Mononuclear cell (primary cell): ENCODE measurements around the gene SH3GL2. TPM values are rescaled to one million over a fixed set of nuclear protein-coding genes. Genes with fewer than 3 reads are reported as not detected.

Experiments
- H3K27me3 ChIP-seq: 2 replicates; pipeline ENCODE4 v1.6.0; 2011; ENCODE audit warnings: low read length, control low read depth; ENCODE audit not compliant: insufficient read depth
- H3K4me1 ChIP-seq: 2 replicates; pipeline ENCODE4 v1.5.1; 2011; ENCODE audit warnings: mild to moderate bottlenecking, low read length, control low read depth; ENCODE audit not compliant: insufficient read depth
- H3K4me3 ChIP-seq: 2 replicates; pipeline ENCODE4 v1.5.1; 2011; ENCODE audit warnings: mild to moderate bottlenecking, low read length, moderate library complexity
- H3K9me3 ChIP-seq: 2 replicates; pipeline ENCODE4 v1.5.1; 2011; ENCODE audit warnings: low read depth, mild to moderate bottlenecking, control low read depth, low read length
- total RNA-seq: library from RNA; depleted of rRNA; stranded (reverse); fragments of >200 nt; gene quantifications from one replicate; pipeline ENCODE4 v1.2.3, GENCODE V29; 2012

Gene SH3GL2
- total RNA-seq, 1 donor: under 0.01 TPM

DNA sequence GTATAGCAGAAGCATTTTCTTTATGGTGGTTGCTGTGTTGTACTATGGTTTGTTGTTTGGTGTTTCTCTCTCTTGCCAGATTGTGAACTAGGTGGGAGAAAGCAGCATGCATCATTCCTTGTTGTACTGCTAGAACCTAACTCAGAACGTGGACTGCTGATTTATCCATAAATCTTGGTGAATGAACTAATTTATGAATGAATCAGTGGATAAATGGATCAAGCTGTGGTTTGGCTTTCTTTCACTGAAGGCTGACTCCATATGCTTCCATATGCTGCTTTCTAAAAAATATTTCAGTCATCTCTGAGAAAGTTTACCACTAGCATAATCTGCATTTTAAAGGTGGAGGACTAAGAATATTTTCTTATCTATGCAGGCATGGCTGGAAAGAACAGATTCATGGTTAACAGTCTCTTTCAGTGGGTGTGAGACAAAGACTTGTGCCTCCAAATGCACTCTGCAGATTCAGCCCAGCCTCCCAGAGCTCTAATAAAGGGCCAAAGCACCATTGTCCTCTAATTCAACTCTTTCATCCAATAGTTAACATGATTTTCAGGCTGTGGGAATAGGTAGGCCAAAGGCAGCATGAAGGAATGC is 237.7 kb downstream of the SH3GL2 start:
- no peaks in the 10 kb centered on the region for H3K9me3 ChIP-seq
- no peaks in the 10 kb centered on the region for H3K4me1 ChIP-seq
- H3K4me3 ChIP-seq: no peak overlapping the region
- H3K27me3 ChIP-seq: no peaks in the 10 kb centered on the region

GRCh38 chr9:17824191-17824590 is 245.3 kb downstream of the SH3GL2 start:
- Histone ChIP-seq H3K4me3 (no peak overlapping the region), H3K4me1 (no peaks in the 10 kb centered on the region), H3K9me3 (no peaks in the 10 kb centered on the region), H3K27me3 (no peaks in the 10 kb centered on the region)

DNA sequence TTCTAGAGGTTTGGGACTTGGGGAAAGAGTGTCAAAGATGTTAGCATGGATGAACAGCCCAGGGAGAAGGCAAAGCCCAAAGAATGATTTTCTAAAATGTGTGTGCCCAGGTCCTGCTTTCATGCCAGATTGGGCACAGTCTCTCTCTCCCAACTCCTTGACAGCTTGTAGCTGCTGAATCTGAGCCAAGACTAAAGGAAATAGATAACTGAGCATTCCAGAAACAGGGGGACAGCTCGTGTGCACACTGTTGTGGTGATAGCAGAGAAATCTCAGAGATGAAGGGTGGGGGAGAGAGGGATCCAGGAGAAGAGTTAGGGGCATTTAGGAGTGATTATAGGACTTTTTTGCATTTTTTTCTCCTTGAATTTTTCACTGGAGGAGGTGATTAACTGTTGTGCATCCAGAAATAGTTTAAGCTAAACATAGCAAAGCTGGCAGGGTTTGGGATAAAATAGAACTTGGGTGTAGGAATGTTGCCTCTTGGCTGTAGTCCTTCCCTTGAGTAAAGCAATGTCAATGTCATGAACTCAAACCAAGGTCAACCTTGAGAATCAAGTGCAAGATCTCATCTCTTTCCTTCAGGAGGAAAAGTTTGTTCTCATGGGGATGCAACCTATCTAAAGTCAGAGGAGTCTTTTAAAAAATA is 245.9 kb downstream of the SH3GL2 start:
- Histone ChIP-seq H3K27me3 (no peaks in the 10 kb centered on the region), H3K9me3 (no peaks in the 10 kb centered on the region), H3K4me3 (no peak overlapping the region), H3K4me1 (no peaks in the 10 kb centered on the region)

DNA sequence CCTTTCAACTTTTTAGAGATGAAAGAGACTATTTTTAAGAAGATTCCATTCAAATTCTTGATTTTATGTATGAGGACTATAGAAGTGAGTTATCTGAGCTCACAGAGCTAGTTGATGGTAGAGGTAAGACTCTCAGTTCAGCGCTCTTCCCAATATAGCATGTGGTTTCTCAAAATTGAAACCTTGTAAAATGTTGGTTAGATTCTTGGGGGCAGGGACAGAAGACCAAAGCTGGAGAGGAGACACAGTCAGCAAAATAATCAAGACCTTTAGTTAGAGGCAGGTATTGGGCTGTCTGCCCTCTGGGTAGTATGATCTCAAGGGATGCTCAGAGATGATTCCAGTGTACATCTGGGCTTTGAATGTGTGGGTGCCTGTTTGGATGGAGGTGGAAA is 246.4 kb downstream of the SH3GL2 start:
- Histone ChIP-seq H3K4me1 (no peaks in the 10 kb centered on the region), H3K27me3 (no peaks in the 10 kb centered on the region), H3K4me3 (no peak overlapping the region), H3K9me3 (no peaks in the 10 kb centered on the region)

- Histone ChIP-seq H3K9me3 (no peaks in the 10 kb centered on the region), H3K27me3 (no peaks in the 10 kb centered on the region), H3K4me1 (no peaks in the 10 kb centered on the region), H3K4me3 (no peak overlapping the region)
Measured at GRCh38 chr9:17829064-17829463, 250.2 kb downstream of the SH3GL2 start.

DNA sequence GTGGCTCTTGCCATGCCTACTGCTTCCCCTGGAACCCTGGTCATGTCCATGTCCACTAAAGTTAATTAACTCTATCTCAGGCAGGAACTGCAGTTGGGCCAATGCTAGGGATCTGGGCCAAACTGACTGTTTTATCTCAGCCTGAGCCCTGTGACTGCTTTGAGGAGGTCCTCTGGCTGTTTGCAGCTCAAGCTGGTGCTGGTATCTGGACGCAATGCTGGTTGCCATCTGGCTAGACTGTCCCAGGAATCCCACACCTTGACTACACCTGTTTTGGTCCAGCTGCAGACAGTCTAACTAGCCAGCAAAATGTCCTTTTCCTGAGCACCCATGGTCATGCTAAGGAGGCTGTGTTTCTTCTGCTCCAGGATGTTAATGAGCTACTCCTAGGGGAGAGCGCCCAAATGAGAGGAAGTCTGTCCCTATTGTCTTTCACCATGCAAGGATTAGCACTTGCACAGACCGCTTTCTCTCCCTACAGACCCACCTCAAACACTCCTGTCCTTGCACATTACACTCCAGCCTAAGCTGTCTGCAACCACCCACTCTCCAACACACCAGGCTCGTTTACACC is 251.0 kb downstream of the SH3GL2 start:
- Histone ChIP-seq H3K4me1 (no peaks in the 10 kb centered on the region), H3K4me3 (no peak overlapping the region), H3K27me3 (no peaks in the 10 kb centered on the region), H3K9me3 (no peaks in the 10 kb centered on the region)

- H3K27me3 ChIP-seq: no peaks in the 10 kb centered on the region
- H3K4me1 ChIP-seq: no peaks in the 10 kb centered on the region
- H3K9me3 ChIP-seq: no peaks in the 10 kb centered on the region
- no peak overlapping the region for H3K4me3 ChIP-seq
Measured at GRCh38 chr9:17832812-17833211, 253.9 kb downstream of the SH3GL2 start.

DNA sequence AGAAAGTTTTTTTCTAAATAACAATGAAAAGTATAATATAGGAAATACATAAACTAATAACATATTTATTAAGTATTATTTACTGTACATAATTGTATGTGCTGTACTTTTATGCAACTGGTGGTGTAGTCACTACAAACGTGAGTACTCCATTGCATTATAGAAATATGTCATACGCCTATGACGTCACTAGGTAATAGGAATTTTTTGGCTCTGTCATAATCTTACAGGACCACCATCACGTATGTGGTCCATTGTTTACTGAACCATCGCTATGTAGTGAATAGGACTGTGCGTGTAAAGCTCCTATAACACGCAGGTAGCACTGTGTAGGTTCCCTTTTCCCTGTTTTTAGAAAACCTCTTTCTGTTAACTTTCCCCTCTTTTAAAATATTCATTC is 255.0 kb downstream of the SH3GL2 start:
- Histone ChIP-seq H3K4me3 (no peak overlapping the region), H3K4me1 (no peaks in the 10 kb centered on the region), H3K27me3 (no peaks in the 10 kb centered on the region)

GRCh38 chr9:17837965-17838364 is 259.1 kb downstream of the SH3GL2 start:
- H3K4me1 ChIP-seq: no peaks in the 10 kb centered on the region
- H3K27me3 ChIP-seq: no peaks in the 10 kb centered on the region
- no peak overlapping the region for H3K4me3 ChIP-seq
- no peaks in the 10 kb centered on the region for H3K9me3 ChIP-seq

More for the DNA sequence above, 255.0 kb downstream of the SH3GL2 start:
- no peaks in the 10 kb centered on the region for H3K9me3 ChIP-seq

- Histone ChIP-seq H3K4me3 (no peak overlapping the region), H3K4me1 (no peaks in the 10 kb centered on the region), H3K9me3 (no peaks in the 10 kb centered on the region), H3K27me3 (no peaks in the 10 kb centered on the region)
Measured at GRCh38 chr9:17839776-17840175, 260.9 kb downstream of the SH3GL2 start.

DNA sequence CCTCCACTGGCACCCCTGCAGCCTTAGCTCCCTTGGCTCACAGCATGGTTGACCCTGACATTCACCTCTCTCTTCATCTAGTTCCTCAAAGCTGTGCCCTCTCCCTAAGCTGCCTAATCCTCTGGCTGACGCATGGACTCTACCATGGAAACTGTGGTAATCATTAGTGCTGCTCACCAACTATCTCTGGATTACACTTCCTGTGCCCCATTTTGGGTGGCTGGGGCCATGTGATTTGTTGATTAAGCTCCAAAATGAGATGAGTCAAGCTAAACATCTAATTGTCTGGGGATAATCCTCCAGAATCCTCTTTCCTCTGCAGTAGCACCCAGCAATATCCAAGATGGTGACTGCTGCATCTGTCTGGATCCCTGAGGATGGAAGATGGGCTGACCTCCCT is 264.4 kb downstream of the SH3GL2 start:
- Histone ChIP-seq H3K27me3 (no peaks in the 10 kb centered on the region), H3K9me3 (no peaks in the 10 kb centered on the region), H3K4me1 (no peaks in the 10 kb centered on the region), H3K4me3 (no peak overlapping the region)
